ENCODE data around the gene TTC12. TPM values are rescaled to one million over a fixed set of nuclear protein-coding genes. Genes with fewer than 3 reads are reported as not detected.

TTC12 gene
- total RNA-seq, 2 donors from 2014 or later: 4.6 to 6.3 TPM

GRCh38 chr11:113378692-113379091 is 64.3 kb downstream of the TTC12 start:
- Histone ChIP-seq H3K36me3 (no peaks in the 10 kb centered on the region), H3K27ac (no peak overlapping the region), H3K9me3 (no peaks in the 10 kb centered on the region), H3K27me3 (no peaks in the 10 kb centered on the region), H3K4me1 (no peaks in the 10 kb centered on the region), H3K4me3 (no peak overlapping the region)
- TF ChIP-seq, protein P1, sequence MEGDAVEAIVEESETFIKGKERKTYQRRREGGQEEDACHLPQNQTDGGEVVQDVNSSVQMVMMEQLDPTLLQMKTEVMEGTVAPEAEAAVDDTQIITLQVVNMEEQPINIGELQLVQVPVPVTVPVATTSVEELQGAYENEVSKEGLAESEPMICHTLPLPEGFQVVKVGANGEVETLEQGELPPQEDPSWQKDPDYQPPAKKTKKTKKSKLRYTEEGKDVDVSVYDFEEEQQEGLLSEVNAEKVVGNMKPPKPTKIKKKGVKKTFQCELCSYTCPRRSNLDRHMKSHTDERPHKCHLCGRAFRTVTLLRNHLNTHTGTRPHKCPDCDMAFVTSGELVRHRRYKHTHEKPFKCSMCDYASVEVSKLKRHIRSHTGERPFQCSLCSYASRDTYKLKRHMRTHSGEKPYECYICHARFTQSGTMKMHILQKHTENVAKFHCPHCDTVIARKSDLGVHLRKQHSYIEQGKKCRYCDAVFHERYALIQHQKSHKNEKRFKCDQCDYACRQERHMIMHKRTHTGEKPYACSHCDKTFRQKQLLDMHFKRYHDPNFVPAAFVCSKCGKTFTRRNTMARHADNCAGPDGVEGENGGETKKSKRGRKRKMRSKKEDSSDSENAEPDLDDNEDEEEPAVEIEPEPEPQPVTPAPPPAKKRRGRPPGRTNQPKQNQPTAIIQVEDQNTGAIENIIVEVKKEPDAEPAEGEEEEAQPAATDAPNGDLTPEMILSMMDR (IDR thresholded peaks at IDR 0.05): no peak
- DNase-seq (ENCODE audit: low spot score): no peak

GRCh38 chr11:113382121-113382520 is 67.7 kb downstream of the TTC12 start:
- TF ChIP-seq, protein P1 (IDR thresholded peaks at IDR 0.05): no peak

DNA sequence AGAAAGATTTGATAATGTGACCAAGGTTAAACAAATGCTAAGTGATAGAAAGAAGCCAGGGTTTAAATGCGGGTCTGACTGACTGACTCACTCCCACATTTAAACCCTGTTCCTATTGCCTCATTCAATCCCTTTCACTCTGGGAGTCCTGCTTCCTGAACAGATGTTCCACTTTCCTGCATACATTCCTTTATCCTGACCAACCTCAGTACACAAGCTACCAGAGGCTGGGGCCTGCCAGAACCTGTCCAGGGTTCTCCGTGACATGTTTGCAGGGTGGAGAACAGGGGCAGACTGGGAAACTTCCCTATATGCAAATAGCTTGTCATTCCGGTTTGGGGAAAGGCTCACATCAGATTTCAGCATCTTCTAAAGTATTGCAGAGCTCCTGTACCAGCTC is 70.2 kb downstream of the TTC12 start:
- Histone ChIP-seq H3K9me3 (no peaks in the 10 kb centered on the region), H3K36me3 (no peaks in the 10 kb centered on the region), H3K4me3 (no peak overlapping the region), H3K27ac (no peak overlapping the region), H3K4me1 (peaks cover 0 to 6% of the 10 kb centered on the region in 2 donors), H3K27me3 (peaks cover 5 to 7% of the 10 kb centered on the region in 2 donors)
- TF ChIP-seq, protein P1 (IDR thresholded peaks at IDR 0.05): no peak
- DNase-seq (ENCODE audit: low spot score): no peak

More at GRCh38 chr11:113382121-113382520, 67.7 kb downstream of the TTC12 start:
- Histone ChIP-seq H3K4me3 (no peak overlapping the region), H3K9me3 (no peaks in the 10 kb centered on the region), H3K4me1 (no peaks in the 10 kb centered on the region), H3K27me3 (no peaks in the 10 kb centered on the region), H3K36me3 (no peaks in the 10 kb centered on the region), H3K27ac (no peak overlapping the region)
- no peak for DNase-seq (ENCODE audit: low spot score)

GRCh38 chr11:113385749-113386148 is 71.4 kb downstream of the TTC12 start:
- H3K27me3 ChIP-seq: peaks cover 5 to 7% of the 10 kb centered on the region in 2 donors
- no peaks in the 10 kb centered on the region for H3K36me3 ChIP-seq
- no peaks in the 10 kb centered on the region for H3K9me3 ChIP-seq
- no peak overlapping the region for H3K4me3 ChIP-seq
- H3K4me1 ChIP-seq: peaks cover 0 to 6% of the 10 kb centered on the region in 2 donors
- TF ChIP-seq, protein P1 (IDR thresholded peaks at IDR 0.05): no peak
- no peak for DNase-seq (ENCODE audit: low spot score)
- H3K27ac ChIP-seq: no peak overlapping the region

- H3K9me3 ChIP-seq: no peaks in the 10 kb centered on the region
- H3K36me3 ChIP-seq: no peaks in the 10 kb centered on the region
- H3K27ac ChIP-seq: no peak overlapping the region
- DNase-seq (ENCODE audit: low spot score): no peak
- H3K4me3 ChIP-seq: no peak overlapping the region
- TF ChIP-seq, protein P1 (IDR thresholded peaks at IDR 0.05): no peak
- peaks cover 0 to 6% of the 10 kb centered on the region in 2 donors for H3K4me1 ChIP-seq
- peaks cover 5 to 7% of the 10 kb centered on the region in 2 donors for H3K27me3 ChIP-seq
Measured at GRCh38 chr11:113386866-113387265, 72.5 kb downstream of the TTC12 start.

DNA sequence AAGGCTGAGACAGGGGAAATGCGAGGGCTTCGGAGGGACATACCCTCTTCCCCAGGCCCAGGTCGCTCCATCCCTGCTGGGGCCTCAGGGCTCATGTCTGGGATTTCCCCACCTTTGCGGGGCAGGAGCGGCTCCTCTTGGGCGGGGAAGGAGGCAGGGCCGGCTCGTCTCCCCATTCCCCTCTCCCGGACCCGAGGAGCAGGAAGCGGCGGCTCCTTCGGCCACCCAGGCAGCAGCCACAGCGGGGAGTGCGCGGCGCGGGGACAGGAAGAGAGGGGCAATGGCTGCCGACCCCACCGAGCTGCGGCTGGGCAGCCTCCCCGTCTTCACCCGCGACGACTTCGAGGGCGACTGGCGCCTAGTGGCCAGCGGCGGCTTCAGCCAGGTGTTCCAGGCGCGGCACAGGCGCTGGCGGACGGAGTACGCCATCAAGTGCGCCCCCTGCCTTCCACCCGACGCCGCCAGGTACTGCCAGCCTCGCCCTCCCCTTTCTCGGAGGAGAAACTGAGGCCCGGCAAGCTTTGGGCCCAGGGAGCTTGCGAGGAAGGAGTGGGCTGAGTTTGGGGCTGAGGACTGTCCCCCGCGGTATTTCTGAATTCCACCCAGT is 73.3 kb downstream of the TTC12 start, which contains the start of gene ANKK1:
Gene ANKK1, plus strand, starts transcription at position 175 of the 607 bp plus-strand sequence. Its CDS starts 106 bp downstream, at position 281.
- H3K27me3 ChIP-seq: peaks cover 5 to 7% of the 10 kb centered on the region in 2 donors

More for the DNA sequence above, 73.3 kb downstream of the TTC12 start, which contains the start of gene ANKK1:
- TF ChIP-seq, protein P1 (IDR thresholded peaks at IDR 0.05): peak in 1 of 2 donors; percentile 16
- no peak for DNase-seq (ENCODE audit: low spot score)
- Histone ChIP-seq H3K36me3 (no peaks in the 10 kb centered on the region), H3K4me1 (peaks cover 0 to 6% of the 10 kb centered on the region in 2 donors), H3K4me3 (peak within 1 kb of the TSS in 1 of 2 donors; percentile 16), H3K27ac (no peak within 1 kb of the TSS), H3K9me3 (no peaks in the 10 kb centered on the region)

Measured in right atrium auricular region (tissue), 2 donors.